Measurements from ENCODE around the gene ORAI2.
A peak's percentile ranks its signal among the peaks of the same experiment; 100 is the strongest.

The ORAI2 gene

DNA sequence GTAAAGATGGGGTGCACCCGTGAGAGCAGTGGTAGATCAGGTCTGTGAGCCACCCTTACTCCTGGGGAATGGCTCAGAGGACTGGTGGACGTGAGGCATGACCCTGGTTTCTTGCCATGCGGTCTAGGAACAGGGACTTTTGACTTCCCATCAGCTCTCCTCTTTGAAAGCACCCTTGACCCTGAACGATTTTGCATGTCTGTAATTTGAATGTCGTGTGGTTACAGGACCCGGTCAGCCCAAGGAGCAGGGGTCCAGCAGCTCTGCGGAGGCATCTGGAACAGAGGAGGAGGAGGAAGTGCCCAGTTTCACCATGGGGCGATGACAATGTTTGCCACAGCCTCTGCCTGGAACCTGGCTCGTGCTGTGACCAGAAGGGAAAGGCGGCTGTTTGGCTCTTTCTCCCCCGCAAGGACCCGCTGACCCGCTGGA is 8.6 kb upstream of the ORAI2 start:
- Histone ChIP-seq H3K9me2 (ENCODE audit: low read depth, low read length) (no peaks in the 10 kb centered on the region), H3K79me2 (ENCODE audit: insufficient read depth, low read length) (no peaks in the 10 kb centered on the region), H3K36me3 (ENCODE audit: insufficient read depth, low read length) (peaks cover 43% of the 10 kb centered on the region), H3K4me3 (ENCODE audit: low read depth, low read length, poor library complexity, severe bottlenecking) (peak overlapping the region; percentile 55), H3K27me3 (ENCODE audit: insufficient read depth, low read length) (no peaks in the 10 kb centered on the region), H3F3A (ENCODE audit: insufficient read depth, low read length) (peaks cover 12% of the 10 kb centered on the region; the same call in 1 of the 2 replicates), H3K4me2 (ENCODE audit: low read length) (peak overlapping the region; percentile 71), H3K4me1 (ENCODE audit: insufficient read depth, low read length, severe bottlenecking) (peaks cover 78% of the 10 kb centered on the region), H3K9ac (ENCODE audit: low read length) (peak overlapping the region; percentile 77), H2AFZ (ENCODE audit: low read length) (no peak overlapping the region), H3K27ac (ENCODE audit: low read depth, low read length, poor library complexity, severe bottlenecking) (peak overlapping the region; percentile 98), H4K20me1 (ENCODE audit: insufficient read depth, low read length) (no peaks in the 10 kb centered on the region), H3K9me3 (ENCODE audit: low read length) (no peaks in the 10 kb centered on the region)
- no peak for TF ChIP-seq EZH2 (IDR thresholded peaks at IDR 0.05; ENCODE audit: borderline replicate concordance, low read length)
- TF ChIP-seq, protein P1, sequence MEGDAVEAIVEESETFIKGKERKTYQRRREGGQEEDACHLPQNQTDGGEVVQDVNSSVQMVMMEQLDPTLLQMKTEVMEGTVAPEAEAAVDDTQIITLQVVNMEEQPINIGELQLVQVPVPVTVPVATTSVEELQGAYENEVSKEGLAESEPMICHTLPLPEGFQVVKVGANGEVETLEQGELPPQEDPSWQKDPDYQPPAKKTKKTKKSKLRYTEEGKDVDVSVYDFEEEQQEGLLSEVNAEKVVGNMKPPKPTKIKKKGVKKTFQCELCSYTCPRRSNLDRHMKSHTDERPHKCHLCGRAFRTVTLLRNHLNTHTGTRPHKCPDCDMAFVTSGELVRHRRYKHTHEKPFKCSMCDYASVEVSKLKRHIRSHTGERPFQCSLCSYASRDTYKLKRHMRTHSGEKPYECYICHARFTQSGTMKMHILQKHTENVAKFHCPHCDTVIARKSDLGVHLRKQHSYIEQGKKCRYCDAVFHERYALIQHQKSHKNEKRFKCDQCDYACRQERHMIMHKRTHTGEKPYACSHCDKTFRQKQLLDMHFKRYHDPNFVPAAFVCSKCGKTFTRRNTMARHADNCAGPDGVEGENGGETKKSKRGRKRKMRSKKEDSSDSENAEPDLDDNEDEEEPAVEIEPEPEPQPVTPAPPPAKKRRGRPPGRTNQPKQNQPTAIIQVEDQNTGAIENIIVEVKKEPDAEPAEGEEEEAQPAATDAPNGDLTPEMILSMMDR (IDR thresholded peaks at IDR 0.05; ENCODE audit: low read length): no peak

DNA sequence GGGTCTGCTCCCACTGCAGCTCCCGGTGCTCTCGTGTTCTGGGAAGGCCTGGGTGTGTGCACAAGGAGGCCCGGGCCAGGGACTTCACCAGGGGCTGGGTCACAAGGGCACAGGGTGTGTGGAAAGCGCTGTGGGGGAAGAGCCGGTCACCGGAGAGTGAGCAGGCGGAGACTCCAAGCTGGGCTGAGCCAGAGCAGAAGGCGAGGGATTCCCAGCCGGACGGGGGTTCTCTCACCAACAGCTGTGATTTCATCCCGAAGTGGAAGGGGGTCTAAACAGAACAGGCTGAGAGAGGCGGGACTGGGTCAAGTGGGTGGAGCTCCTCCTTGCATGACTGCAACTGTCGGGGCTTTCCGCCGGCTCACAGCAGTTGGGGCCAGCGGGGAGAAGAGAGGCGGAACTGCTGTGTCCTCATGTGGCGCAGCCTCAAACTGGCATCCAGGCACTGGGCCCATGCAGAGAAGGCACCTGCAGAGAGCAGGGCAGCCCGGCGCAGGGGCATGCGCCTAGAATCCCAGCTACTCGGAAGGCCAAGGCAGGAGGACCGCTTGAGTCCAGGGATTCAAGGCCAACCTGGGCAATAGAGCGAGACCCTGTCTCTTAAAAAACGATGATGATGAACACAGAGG is 7.6 kb upstream of the ORAI2 start:
- Histone ChIP-seq H3K4me3 (ENCODE audit: low read depth, low read length, poor library complexity, severe bottlenecking) (peak overlapping the region; percentile 55), H3K9ac (ENCODE audit: low read length) (peak overlapping the region; percentile 77), H3K79me2 (ENCODE audit: insufficient read depth, low read length) (no peaks in the 10 kb centered on the region), H3K36me3 (ENCODE audit: insufficient read depth, low read length) (peaks cover 35% of the 10 kb centered on the region), H2AFZ (ENCODE audit: low read length) (no peak overlapping the region), H3K9me3 (ENCODE audit: low read length) (no peaks in the 10 kb centered on the region), H3K4me2 (ENCODE audit: low read length) (peak overlapping the region; percentile 71), H3K27ac (ENCODE audit: low read depth, low read length, poor library complexity, severe bottlenecking) (peak overlapping the region; percentile 98), H3K27me3 (ENCODE audit: insufficient read depth, low read length) (no peaks in the 10 kb centered on the region), H3F3A (ENCODE audit: insufficient read depth, low read length) (peaks cover 7% of the 10 kb centered on the region; the same call in 1 of the 2 replicates), H3K9me2 (ENCODE audit: low read depth, low read length) (no peaks in the 10 kb centered on the region), H3K4me1 (ENCODE audit: insufficient read depth, low read length, severe bottlenecking) (peaks cover 78% of the 10 kb centered on the region), H4K20me1 (ENCODE audit: insufficient read depth, low read length) (no peaks in the 10 kb centered on the region)
- TF ChIP-seq, protein P1 (IDR thresholded peaks at IDR 0.05; ENCODE audit: low read length): no peak
- no peak for TF ChIP-seq EZH2 (IDR thresholded peaks at IDR 0.05; ENCODE audit: borderline replicate concordance, low read length)

DNA sequence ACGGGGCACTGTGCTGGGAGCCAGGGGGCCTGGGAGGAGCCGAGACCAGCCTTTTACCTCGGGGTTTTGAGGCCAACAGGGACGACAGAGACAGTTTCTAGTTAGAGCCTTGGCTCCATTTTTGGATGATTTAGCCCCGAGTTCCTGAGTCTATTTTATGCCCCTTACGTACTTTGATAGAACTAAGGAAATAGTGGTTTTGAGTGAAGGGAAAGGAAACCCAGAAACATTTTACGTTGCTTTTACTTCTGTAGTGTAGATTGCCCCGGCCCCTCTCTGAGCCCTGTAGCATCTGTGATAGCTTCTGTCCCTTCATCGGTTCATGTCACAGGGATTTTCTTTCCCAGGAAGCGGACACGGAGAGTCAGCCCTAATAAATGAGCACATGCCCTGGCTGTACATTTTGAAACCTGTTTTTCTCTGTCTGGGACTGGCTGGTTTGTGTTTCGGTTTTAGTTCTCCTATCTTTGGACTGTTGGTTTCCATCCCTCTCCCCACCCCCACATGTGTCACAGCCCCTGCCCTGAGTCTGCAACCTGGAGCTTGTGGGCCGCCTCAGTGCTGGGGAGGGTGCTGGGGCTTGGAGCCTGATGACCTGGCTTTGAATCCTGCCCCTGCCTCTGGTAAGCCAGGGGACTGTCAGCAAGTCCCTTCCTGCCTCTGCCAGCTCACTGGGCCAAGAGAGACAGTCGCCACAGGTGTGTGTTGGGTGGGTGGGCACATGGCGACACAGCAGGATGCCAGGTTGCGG is 6.9 kb upstream of the ORAI2 start:
- Histone ChIP-seq H2AFZ (ENCODE audit: low read length) (no peak overlapping the region), H3K9me2 (ENCODE audit: low read depth, low read length) (no peaks in the 10 kb centered on the region), H4K20me1 (ENCODE audit: insufficient read depth, low read length) (no peaks in the 10 kb centered on the region), H3F3A (ENCODE audit: insufficient read depth, low read length) (peaks cover 9% of the 10 kb centered on the region; the same call in 1 of the 2 replicates), H3K36me3 (ENCODE audit: insufficient read depth, low read length) (peaks cover 29% of the 10 kb centered on the region), H3K27ac (ENCODE audit: low read depth, low read length, poor library complexity, severe bottlenecking) (peak overlapping the region; percentile 98), H3K79me2 (ENCODE audit: insufficient read depth, low read length) (no peaks in the 10 kb centered on the region), H3K9ac (ENCODE audit: low read length) (peak overlapping the region; percentile 77), H3K27me3 (ENCODE audit: insufficient read depth, low read length) (no peaks in the 10 kb centered on the region), H3K4me1 (ENCODE audit: insufficient read depth, low read length, severe bottlenecking) (peaks cover 78% of the 10 kb centered on the region), H3K4me3 (ENCODE audit: low read depth, low read length, poor library complexity, severe bottlenecking) (peak overlapping the region; percentile 55), H3K4me2 (ENCODE audit: low read length) (peak overlapping the region; percentile 71), H3K9me3 (ENCODE audit: low read length) (no peaks in the 10 kb centered on the region)
- TF ChIP-seq EZH2 (IDR thresholded peaks at IDR 0.05; ENCODE audit: borderline replicate concordance, low read length): no peak
- TF ChIP-seq, protein P1 (IDR thresholded peaks at IDR 0.05; ENCODE audit: low read length): no peak

All from OCI-LY1 (cell line).